PFSK-1 (cell line): ENCODE data around the gene DPT. TPM values are rescaled to one million over a fixed set of nuclear protein-coding genes. Genes with fewer than 3 reads are reported as not detected.

Experiments
- FOXP2 ChIP-seq: optimal IDR thresholded peaks from 2 replicates; pipeline ENCODE3; 2011; ENCODE audit warnings: borderline replicate concordance, control low read depth, inconsistent platforms; ENCODE audit not compliant: insufficient read depth; ENCODE audit errors: extremely low read length, extremely low read depth
- POLR2AphosphoS5 ChIP-seq: IDR thresholded peaks from 2 replicates; pipeline ENCODE4 v1.6.1; 2012; ENCODE audit warnings: low read depth, mild to moderate bottlenecking, control low read depth, low read length, moderate library complexity
- SIN3A ChIP-seq: IDR thresholded peaks from 2 replicates; pipeline ENCODE4 v1.6.1; 2012; ENCODE audit warnings: mild to moderate bottlenecking, low read length, moderate library complexity, borderline replicate concordance; ENCODE audit not compliant: insufficient read depth
- TAF1 ChIP-seq: IDR thresholded peaks from 2 replicates; pipeline ENCODE4 v1.6.1; 2012; ENCODE audit warnings: low read length, control low read depth, borderline replicate concordance; ENCODE audit not compliant: insufficient read depth
- polyA plus RNA-seq: library from polyadenylated mRNA; unstranded; fragments of >200 nt; gene quantifications from one replicate; pipeline ENCODE4 v1.2.1, GENCODE V29; 2012; ENCODE audit warnings: low read depth, missing spikeins; ENCODE audit not compliant: insufficient read length
- TF ChIP-seq, protein P1 (sequence below), 2 experiments: IDR thresholded peaks; 2 replicates each; pipeline versions ENCODE4 v1.6.1 to v1.8.0; 2011 to 2012; ENCODE audit warnings: low read depth in 2 of 2, low read length in 2 of 2, control low read depth in 1 of 2, inconsistent platforms in 1 of 2, mild to moderate bottlenecking in 1 of 2, moderate library complexity in 1 of 2; ENCODE audit not compliant: insufficient read depth in 1 of 2

DPT gene
- polyA plus RNA-seq: not detected

DNA sequence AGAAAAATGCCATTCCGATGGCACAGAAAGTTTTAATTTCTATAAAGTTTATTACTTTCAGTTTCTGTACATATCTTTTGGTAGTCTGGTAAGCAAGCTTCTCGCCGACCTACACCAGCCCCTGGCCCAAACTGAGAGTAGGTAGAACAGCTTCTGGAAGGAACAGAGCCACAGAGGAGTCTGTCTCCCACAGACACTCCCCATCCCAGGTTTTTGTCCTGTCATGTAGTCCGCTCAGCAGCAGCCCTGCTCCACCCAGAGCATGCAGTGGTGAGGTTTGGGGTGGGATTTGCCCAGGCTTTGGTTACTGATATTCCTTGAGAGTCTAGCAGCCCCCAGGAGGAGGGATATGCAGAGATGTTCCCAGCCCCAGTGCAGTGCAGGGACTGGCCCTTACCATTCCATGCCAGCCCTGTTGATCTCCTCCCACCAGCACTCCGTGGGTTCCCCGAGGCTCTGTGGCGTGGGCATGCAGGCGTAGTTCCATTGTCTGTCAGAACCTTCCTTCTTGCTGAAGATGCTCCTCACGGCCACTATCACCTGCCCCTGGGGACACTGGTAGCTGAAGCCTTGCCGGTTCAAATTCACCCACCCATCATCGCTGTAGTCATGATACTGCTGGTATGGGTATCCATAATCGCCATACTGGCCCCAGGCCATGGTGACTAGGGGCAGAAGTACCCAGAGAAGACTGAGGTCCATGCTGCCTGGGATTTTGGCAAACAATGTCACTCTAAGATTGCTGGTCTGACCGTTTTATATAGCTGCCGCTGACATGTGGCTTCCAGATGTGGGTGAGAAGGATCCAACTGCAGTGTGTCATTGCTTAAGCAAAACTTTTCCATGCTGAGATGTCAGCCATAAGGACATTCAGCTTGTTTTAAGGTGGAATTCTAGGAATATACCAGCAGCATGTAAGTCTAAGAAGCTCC is at the start of gene DPT:
TSS of gene DPT (minus strand) at position 734 of the 932 bp plus-strand sequence. CDS start at position 702, 32 bp downstream.
- TF ChIP-seq, protein P1, sequence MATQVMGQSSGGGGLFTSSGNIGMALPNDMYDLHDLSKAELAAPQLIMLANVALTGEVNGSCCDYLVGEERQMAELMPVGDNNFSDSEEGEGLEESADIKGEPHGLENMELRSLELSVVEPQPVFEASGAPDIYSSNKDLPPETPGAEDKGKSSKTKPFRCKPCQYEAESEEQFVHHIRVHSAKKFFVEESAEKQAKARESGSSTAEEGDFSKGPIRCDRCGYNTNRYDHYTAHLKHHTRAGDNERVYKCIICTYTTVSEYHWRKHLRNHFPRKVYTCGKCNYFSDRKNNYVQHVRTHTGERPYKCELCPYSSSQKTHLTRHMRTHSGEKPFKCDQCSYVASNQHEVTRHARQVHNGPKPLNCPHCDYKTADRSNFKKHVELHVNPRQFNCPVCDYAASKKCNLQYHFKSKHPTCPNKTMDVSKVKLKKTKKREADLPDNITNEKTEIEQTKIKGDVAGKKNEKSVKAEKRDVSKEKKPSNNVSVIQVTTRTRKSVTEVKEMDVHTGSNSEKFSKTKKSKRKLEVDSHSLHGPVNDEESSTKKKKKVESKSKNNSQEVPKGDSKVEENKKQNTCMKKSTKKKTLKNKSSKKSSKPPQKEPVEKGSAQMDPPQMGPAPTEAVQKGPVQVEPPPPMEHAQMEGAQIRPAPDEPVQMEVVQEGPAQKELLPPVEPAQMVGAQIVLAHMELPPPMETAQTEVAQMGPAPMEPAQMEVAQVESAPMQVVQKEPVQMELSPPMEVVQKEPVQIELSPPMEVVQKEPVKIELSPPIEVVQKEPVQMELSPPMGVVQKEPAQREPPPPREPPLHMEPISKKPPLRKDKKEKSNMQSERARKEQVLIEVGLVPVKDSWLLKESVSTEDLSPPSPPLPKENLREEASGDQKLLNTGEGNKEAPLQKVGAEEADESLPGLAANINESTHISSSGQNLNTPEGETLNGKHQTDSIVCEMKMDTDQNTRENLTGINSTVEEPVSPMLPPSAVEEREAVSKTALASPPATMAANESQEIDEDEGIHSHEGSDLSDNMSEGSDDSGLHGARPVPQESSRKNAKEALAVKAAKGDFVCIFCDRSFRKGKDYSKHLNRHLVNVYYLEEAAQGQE (IDR thresholded peaks at IDR 0.05; ENCODE audit: insufficient read depth in 1 of 2, low read depth in 2 of 2, low read length in 2 of 2): no peak
- no peak for TF ChIP-seq TAF1
- no peak for TF ChIP-seq SIN3A
- TF ChIP-seq POLR2AphosphoS5: no peak
- TF ChIP-seq FOXP2: no peak

DNA sequence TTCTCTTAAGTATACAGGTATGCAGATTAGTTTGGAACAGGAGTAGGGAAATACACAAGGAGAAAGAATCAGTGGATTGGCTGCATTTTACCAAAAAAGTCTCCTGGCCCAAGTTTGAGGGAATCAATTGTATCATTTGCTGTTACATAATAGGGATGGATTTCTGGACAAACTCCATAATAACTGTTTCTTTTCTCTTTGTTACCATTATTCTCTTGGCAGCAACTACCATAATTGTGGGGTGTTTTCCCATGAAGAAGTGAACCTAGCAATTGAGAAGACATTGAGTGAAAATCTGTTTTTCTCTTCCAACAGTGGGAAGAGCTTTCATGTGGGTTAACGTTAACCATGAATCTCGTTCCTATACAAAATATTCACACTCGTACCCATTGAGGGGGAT is 46.4 kb upstream of the DPT start:
- no peak for TF ChIP-seq TAF1
- no peak for TF ChIP-seq SIN3A

DNA sequence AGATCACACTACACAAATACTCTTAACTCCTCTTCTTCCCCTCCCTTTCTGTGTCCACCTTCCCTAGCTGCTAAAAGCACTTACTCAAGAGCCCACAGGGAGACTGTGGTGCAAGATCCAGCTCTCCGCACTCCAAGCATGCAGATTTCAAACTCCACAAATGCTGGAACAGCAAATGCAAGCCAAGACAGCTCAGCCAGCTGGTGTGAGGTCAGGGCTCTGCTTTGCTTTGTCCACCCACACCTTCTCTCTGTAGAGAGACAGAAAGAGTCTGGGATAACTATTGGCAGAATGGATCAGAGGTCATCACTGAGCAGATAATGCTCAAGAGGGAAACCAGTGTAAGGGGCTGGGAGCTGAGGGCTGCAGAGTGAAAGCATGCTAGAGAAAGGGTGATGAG is 45.2 kb upstream of the DPT start:
- TF ChIP-seq FOXP2 (no peak), SIN3A (no peak), TAF1 (no peak), POLR2AphosphoS5 (no peak)
- TF ChIP-seq, protein P1 (IDR thresholded peaks at IDR 0.05; ENCODE audit: insufficient read depth in 1 of 2, low read depth in 2 of 2, low read length in 2 of 2): no peak

- TF ChIP-seq FOXP2 (no peak), POLR2AphosphoS5 (no peak), TAF1 (no peak), SIN3A (no peak)
- TF ChIP-seq, protein P1 (IDR thresholded peaks at IDR 0.05; ENCODE audit: insufficient read depth in 1 of 2, low read depth in 2 of 2, low read length in 2 of 2): no peak
Observed at GRCh38 chr1:168772428-168773060, 43.5 kb upstream of the DPT start.

DNA sequence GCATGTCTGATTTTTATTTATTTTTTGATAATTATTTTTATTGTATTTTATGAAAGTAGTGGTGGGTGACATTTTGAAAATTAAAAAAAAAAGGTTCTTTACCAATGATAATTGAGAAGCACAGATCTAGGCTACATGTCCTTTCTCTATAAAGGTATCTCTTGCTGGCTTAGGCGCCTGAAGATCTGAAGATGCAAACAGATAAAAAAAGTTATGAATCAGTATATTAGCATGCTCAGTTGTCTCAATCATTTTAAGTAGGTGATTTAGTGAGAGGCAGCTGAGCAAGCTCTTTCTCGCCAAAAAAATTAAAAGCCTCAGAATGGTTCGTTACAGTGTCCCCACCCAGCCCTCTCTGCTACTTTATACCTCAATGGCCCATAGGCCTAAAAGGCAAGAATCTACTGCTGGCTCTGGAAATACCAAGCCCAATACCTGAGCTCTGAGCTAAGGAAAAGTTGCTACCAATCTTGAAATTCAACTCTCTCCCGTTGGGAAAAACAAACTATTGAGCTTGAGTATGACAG is 42.2 kb upstream of the DPT start:
- TF ChIP-seq FOXP2: no peak
